ENCODE measurements around the gene PAOX. TPM values are rescaled to one million over a fixed set of nuclear protein-coding genes. Genes with fewer than 3 reads are reported as not detected.

The PAOX gene
- total and polyA plus RNA-seq, 2 of the 13 experiments (the other 11 are each of a cell fraction or from before 2014, with no cell fraction given) = 0.49 to 0.77 TPM

- Histone ChIP-seq H3K9me3 (ENCODE audit: low read length) (no peaks in the 10 kb centered on the region), H3K27me3 (ENCODE audit: control insufficient read depth in 1 of 2, insufficient read depth in 2 of 2, low read length in 2 of 2) (no peaks in the 10 kb centered on the region), H2AFZ (ENCODE audit: low read length) (no peak overlapping the region), H4K20me1 (ENCODE audit: insufficient read depth, low read length) (no peaks in the 10 kb centered on the region), H3K79me2 (ENCODE audit: insufficient read depth, low read length) (no peaks in the 10 kb centered on the region), H3K4me3 (replicated peaks in 1 of 3; ENCODE audit: insufficient read depth in 1 of 3, low read depth in 2 of 3, low read length in 3 of 3) (no peak overlapping the region), H3K27ac (ENCODE audit: extremely low read length, insufficient read depth, low read length) (no peak overlapping the region), H3K4me1 (ENCODE audit: insufficient read depth, low read length) (no peaks in the 10 kb centered on the region), H3K36me3 (replicated peaks in 1 of 2; ENCODE audit: control insufficient read depth in 1 of 2, insufficient read depth in 2 of 2, low read length in 2 of 2) (no peaks in the 10 kb centered on the region), H3K4me2 (ENCODE audit: low read depth, low read length) (no peak overlapping the region), H3K9ac (ENCODE audit: insufficient read depth, low read depth, low read length) (no peak overlapping the region)
- FAIRE-seq = no peak
- intact Hi-C loops (cut with micrococcal nuclease; ENCODE audit: unreplicated experiment) (no loop called here), in situ Hi-C loops (cut with HindIII; ENCODE audit: extremely low pct_ligation_motif_present, low pct_unique_long_range_greater_than_20kb) (no loop called here)
- no TSS peak for BruUV-seq (replicated peaks)
- POLR2A ChIA-PET = no interaction called here
- CTCF ChIA-PET (ENCODE audit: low intra/inter-chr PET ratio, low total read pairs) = no interaction called here
- ATAC-seq = no peak
- 85% methylated on average over 3 of the region's 18 CpGs for WGBS (ENCODE audit: low lambda C conversion rate)
- no peak for DNase-seq (ENCODE audit: low spot score)
- TF ChIP-seq RFX5 (IDR thresholded peaks at IDR 0.05; ENCODE audit: low read depth, low read length) (no peak), ZSCAN22 (CRISPR knock-in tag; IDR thresholded peaks at IDR 0.05) (no peak), KDM1A (CRISPR knock-in tag; IDR thresholded peaks at IDR 0.05) (no peak), BHLHE40 (IDR thresholded peaks at IDR 0.05; ENCODE audit: low read length) (no peak), ZNF570 (CRISPR knock-in tag; IDR thresholded peaks at IDR 0.05; ENCODE audit: borderline replicate concordance) (no peak), GLMP (CRISPR knock-in tag; IDR thresholded peaks at IDR 0.05; ENCODE audit: borderline replicate concordance) (no peak), ATF7 (IDR thresholded peaks at IDR 0.05) (no peak), ATF7 (CRISPR knock-in tag; IDR thresholded peaks at IDR 0.05) (no peak), RFXANK (CRISPR knock-in tag; IDR thresholded peaks at IDR 0.05) (no peak), ZNF558 (CRISPR knock-in tag; IDR thresholded peaks at IDR 0.05; ENCODE audit: borderline replicate concordance) (no peak), CAMTA2 (CRISPR knock-in tag; IDR thresholded peaks at IDR 0.05; ENCODE audit: borderline replicate concordance) (no peak), ZFAT (CRISPR knock-in tag; conservative IDR thresholded peaks at IDR 0.05) (no peak), ZNF552 (CRISPR knock-in tag; IDR thresholded peaks at IDR 0.05; ENCODE audit: borderline replicate concordance) (no peak)
- TF ChIP-seq, protein P1, sequence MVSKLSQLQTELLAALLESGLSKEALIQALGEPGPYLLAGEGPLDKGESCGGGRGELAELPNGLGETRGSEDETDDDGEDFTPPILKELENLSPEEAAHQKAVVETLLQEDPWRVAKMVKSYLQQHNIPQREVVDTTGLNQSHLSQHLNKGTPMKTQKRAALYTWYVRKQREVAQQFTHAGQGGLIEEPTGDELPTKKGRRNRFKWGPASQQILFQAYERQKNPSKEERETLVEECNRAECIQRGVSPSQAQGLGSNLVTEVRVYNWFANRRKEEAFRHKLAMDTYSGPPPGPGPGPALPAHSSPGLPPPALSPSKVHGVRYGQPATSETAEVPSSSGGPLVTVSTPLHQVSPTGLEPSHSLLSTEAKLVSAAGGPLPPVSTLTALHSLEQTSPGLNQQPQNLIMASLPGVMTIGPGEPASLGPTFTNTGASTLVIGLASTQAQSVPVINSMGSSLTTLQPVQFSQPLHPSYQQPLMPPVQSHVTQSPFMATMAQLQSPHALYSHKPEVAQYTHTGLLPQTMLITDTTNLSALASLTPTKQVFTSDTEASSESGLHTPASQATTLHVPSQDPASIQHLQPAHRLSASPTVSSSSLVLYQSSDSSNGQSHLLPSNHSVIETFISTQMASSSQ (IDR thresholded peaks at IDR 0.05; ENCODE audit: low read depth) = no peak
- TF ChIP-seq, protein P1 (CRISPR knock-in tag; IDR thresholded peaks at IDR 0.05; ENCODE audit: borderline replicate concordance) = no peak
- TF ChIP-seq, protein P2, sequence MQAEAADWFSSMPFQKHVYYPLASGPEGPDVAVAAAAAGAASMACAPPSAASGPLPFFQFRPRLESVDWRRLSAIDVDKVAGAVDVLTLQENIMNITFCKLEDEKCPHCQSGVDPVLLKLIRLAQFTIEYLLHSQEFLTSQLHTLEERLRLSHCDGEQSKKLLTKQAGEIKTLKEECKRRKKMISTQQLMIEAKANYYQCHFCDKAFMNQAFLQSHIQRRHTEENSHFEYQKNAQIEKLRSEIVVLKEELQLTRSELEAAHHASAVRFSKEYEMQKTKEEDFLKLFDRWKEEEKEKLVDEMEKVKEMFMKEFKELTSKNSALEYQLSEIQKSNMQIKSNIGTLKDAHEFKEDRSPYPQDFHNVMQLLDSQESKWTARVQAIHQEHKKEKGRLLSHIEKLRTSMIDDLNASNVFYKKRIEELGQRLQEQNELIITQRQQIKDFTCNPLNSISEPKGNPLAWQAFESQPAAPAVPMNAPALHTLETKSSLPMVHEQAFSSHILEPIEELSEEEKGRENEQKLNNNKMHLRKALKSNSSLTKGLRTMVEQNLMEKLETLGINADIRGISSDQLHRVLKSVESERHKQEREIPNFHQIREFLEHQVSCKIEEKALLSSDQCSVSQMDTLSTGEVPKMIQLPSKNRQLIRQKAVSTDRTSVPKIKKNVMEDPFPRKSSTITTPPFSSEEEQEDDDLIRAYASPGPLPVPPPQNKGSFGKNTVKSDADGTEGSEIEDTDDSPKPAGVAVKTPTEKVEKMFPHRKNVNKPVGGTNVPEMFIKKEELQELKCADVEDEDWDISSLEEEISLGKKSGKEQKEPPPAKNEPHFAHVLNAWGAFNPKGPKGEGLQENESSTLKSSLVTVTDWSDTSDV (CRISPR knock-in tag; IDR thresholded peaks at IDR 0.05) = no peak
- TF ChIP-seq, protein P3, sequence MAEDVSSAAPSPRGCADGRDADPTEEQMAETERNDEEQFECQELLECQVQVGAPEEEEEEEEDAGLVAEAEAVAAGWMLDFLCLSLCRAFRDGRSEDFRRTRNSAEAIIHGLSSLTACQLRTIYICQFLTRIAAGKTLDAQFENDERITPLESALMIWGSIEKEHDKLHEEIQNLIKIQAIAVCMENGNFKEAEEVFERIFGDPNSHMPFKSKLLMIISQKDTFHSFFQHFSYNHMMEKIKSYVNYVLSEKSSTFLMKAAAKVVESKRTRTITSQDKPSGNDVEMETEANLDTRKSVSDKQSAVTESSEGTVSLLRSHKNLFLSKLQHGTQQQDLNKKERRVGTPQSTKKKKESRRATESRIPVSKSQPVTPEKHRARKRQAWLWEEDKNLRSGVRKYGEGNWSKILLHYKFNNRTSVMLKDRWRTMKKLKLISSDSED (CRISPR knock-in tag; IDR thresholded peaks at IDR 0.05) = no peak
Observed at GRCh38 chr10:133440633-133441285, 61.7 kb downstream of the PAOX start.

Data from HepG2 (cell line).